Transverse colon (tissue), 4 donors: ENCODE measurements around the gene ITGA3. TPM values are rescaled to one million over a fixed set of nuclear protein-coding genes. Genes with fewer than 3 reads are reported as not detected.

Experiments
- DNase-seq: peaks from one replicate; pipeline ENCODE4 v3.0.0-alpha.2; 2019
- H3K27ac ChIP-seq, 4 donors: fragments of 200-600 bp; sonication (generic); 2 replicates each; pipeline ENCODE4 v1.5.1; 2016 to 2018; ENCODE audit warnings: inconsistent platforms in 4 of 4
- H3K27me3 ChIP-seq: fragments of 200-600 bp; sonication (generic); 2 replicates; pipeline ENCODE4 v1.5.1; 2017; ENCODE audit warnings: inconsistent platforms
- H3K36me3 ChIP-seq, 4 donors: fragments of 200-600 bp; sonication (generic); 2 replicates each; pipeline ENCODE4 v1.5.1; 2017 to 2019; ENCODE audit warnings: inconsistent platforms in 4 of 4
- H3K4me1 ChIP-seq, 4 donors: fragments of 200-600 bp; sonication (generic); 2 replicates each; pipeline ENCODE4 v1.5.1; 2017 to 2020; ENCODE audit warnings: inconsistent platforms in 4 of 4
- H3K4me3 ChIP-seq, 4 donors: fragments of 200-600 bp; sonication (generic); 1 replicate in 1 of 4; 2 replicates in 3 of 4; pipeline versions ENCODE4 v1.5.1 to v1.6.1; 2017 to 2019; ENCODE audit warnings: inconsistent platforms in 4 of 4
- H3K9me3 ChIP-seq, 2 donors: fragments of 200-600 bp; sonication (generic); 2 replicates each; pipeline ENCODE4 v1.5.1; 2017 to 2019; ENCODE audit warnings: inconsistent platforms in 2 of 2
- CTCF ChIP-seq, 5 experiments: fragments of 200-600 bp in 3 of 5; fragments of 450-650 bp in 2 of 5; sonication (generic) in 3 of 5; IDR thresholded peaks; 1 replicate in 2 of 5; 2 replicates in 3 of 5; pipeline ENCODE4 v1.5.1; 2016 to 2017; ENCODE audit warnings: antibody characterized with exemption in 5 of 5, inconsistent platforms in 3 of 5, mild to moderate bottlenecking in 2 of 5, moderate library complexity in 1 of 5
- EP300 ChIP-seq: sonication (generic); formaldehyde crosslinking; IDR thresholded peaks from one replicate; pipeline ENCODE4 v1.6.1; 2017; ENCODE audit warnings: antibody characterized with exemption, low read depth
- POLR2A ChIP-seq: fragments of 450-650 bp; IDR thresholded peaks from one replicate; pipeline ENCODE4 v1.6.1; 2016; ENCODE audit warnings: antibody characterized with exemption, mild to moderate bottlenecking, moderate library complexity
- POLR2AphosphoS5 ChIP-seq, 3 donors: sonication (generic); formaldehyde crosslinking; IDR thresholded peaks; one replicate each; pipeline ENCODE4 v1.6.1; 2016; ENCODE audit warnings: antibody characterized with exemption in 3 of 3
- WGBS, 2 donors: methylation state at CpG; one replicate each; pipeline ENCODE4 v1.1.5; 2018; ENCODE audit warnings: low coverage in 1 of 2; 5-methylcytosine and 5-hydroxymethylcytosine counted together
- in situ Hi-C, 4 donors: fragments of 200-750 bp; cut with MboI; loops; one replicate each; pipeline versions ENCODE4 v1.15.0 to v1.15.1; 2017; ENCODE audit warnings: low sequenced_read_pairs in 3 of 4, low pct_ligation_motif_present in 1 of 4, low pct_unique_long_range_greater_than_20kb in 1 of 4
- intact Hi-C: fragments of 100-400 bp; cut with DNase I; formaldehyde crosslinking; loops from one replicate; pipeline ENCODE4 v1.15.1; 2023; ENCODE audit warnings: low total_unique reads
- total RNA-seq, 4 donors: library from RNA; depleted of rRNA; stranded (reverse); fragments of >200 nt; gene quantifications; one replicate each; pipeline ENCODE4 v1.1.0, GENCODE V29; 2016

The ITGA3 gene
- total RNA-seq, 4 donors from 2014 or later, result 147 to 294 (median 171) TPM

GRCh38 chr17:50015146-50015545, 40.8 kb upstream of the ITGA3 start:
- no peak for DNase-seq
- WGBS, 2 donors, result 81 to 88% methylated on average over 2 of the region's 2 CpGs
- in situ Hi-C loops, result no loop called here
- Histone ChIP-seq H3K27ac (no peak overlapping the region), H3K36me3 (no peaks in the 10 kb centered on the region), H3K4me1 (no peaks in the 10 kb centered on the region), H3K27me3 (peaks cover 26% of the 10 kb centered on the region), H3K9me3 (peaks cover 0 to 14% of the 10 kb centered on the region in 2 donors), H3K4me3 (no peak overlapping the region)
- intact Hi-C loops, result no loop called here
- no peak for TF ChIP-seq POLR2A
- TF ChIP-seq EP300, result no peak
- no peak for TF ChIP-seq POLR2AphosphoS5 (IDR thresholded peaks at IDR 0.05)
- TF ChIP-seq CTCF (IDR thresholded peaks at IDR 0.05), result no peak

GRCh38 chr17:50018909-50019308, 37.0 kb upstream of the ITGA3 start:
- Histone ChIP-seq H3K4me3 (no peak overlapping the region), H3K4me1 (peaks cover 0 to 6% (median 0%) of the 10 kb centered on the region in 4 donors), H3K27ac (no peak overlapping the region), H3K9me3 (no peaks in the 10 kb centered on the region), H3K36me3 (no peaks in the 10 kb centered on the region), H3K27me3 (peaks cover 4% of the 10 kb centered on the region)
- intact Hi-C loops, result no loop called here
- in situ Hi-C loops, result no loop called here
- TF ChIP-seq EP300 (no peak), POLR2AphosphoS5 (IDR thresholded peaks at IDR 0.05) (no peak), CTCF (IDR thresholded peaks at IDR 0.05) (no peak), POLR2A (no peak)
- no peak for DNase-seq
- 84 to 88% methylated on average over 1 of the region's 1 CpG for WGBS, 2 donors

GRCh38 chr17:50020841-50021599, 34.9 kb upstream of the ITGA3 start:
- DNase-seq, result no peak
- Histone ChIP-seq H3K4me1 (peaks cover 0 to 6% (median 0%) of the 10 kb centered on the region in 4 donors), H3K27ac (no peak overlapping the region), H3K9me3 (no peaks in the 10 kb centered on the region), H3K36me3 (no peaks in the 10 kb centered on the region), H3K27me3 (no peaks in the 10 kb centered on the region), H3K4me3 (no peak overlapping the region)
- intact Hi-C loops (no loop called here), in situ Hi-C loops (loop anchor here in 2 of 4 donors (10.0 kb wide), 1 partner anchor 64 kb away; no protein-coding TSS in a partner anchor)
- 64 to 73% methylated on average over 8 to 13 of the region's 13 CpGs for WGBS, 2 donors
- no peak for TF ChIP-seq CTCF (IDR thresholded peaks at IDR 0.05)
- TF ChIP-seq POLR2A, result no peak
- TF ChIP-seq POLR2AphosphoS5 (IDR thresholded peaks at IDR 0.05), result no peak
- TF ChIP-seq EP300, result no peak

- no peaks in the 10 kb centered on the region for H3K36me3 ChIP-seq
- intact Hi-C loops (no loop called here), in situ Hi-C loops (loop anchor here in 2 of 4 donors (10.0 kb wide), 1 partner anchor 63 kb away; no protein-coding TSS in a partner anchor)
- H3K4me3 ChIP-seq, result no peak overlapping the region
- no peak overlapping the region for H3K27ac ChIP-seq
- TF ChIP-seq POLR2A (no peak), CTCF (IDR thresholded peaks at IDR 0.05) (no peak), EP300 (no peak), POLR2AphosphoS5 (IDR thresholded peaks at IDR 0.05) (no peak)
- no peaks in the 10 kb centered on the region for H3K27me3 ChIP-seq
- peaks cover 0 to 6% (median 0%) of the 10 kb centered on the region in 4 donors for H3K4me1 ChIP-seq
- no peaks in the 10 kb centered on the region for H3K9me3 ChIP-seq
- DNase-seq, result no peak
- whole genome bisulfite sequencing, 2 donors, result 96 to 100% methylated on average over 1 to 6 of the region's 6 CpGs
Observed at GRCh38 chr17:50021681-50022370, 34.1 kb upstream of the ITGA3 start.
